H1 (cell line): ENCODE results near the gene ABHD12. TPM values are rescaled to one million over a fixed set of nuclear protein-coding genes. Genes with fewer than 3 reads are reported as not detected.

Experiments used
- CTCF ChIA-PET: fragments of 300-600 bp; sonication (Branson Sonifier 250); formaldehyde crosslinking; loops from one replicate; lab custom pipeline; 2021; ENCODE audit not compliant: partially characterized antibody; lab: Charles Lee
- POLR2A ChIA-PET: fragments of 300-600 bp; sonication (Branson Sonifier 250); formaldehyde crosslinking; loops from one replicate; lab custom pipeline; 2021; ENCODE audit warnings: inconsistent platforms; ENCODE audit not compliant: partially characterized antibody; lab: Charles Lee
- DNase-seq, 2 experiments: peaks; one replicate each; pipeline versions ENCODE4 v3.0.0 to v3.0.0-alpha.2; 2010 to 2022; ENCODE audit warnings: low spot score in 2 of 2, low read depth in 1 of 2, mixed read lengths in 1 of 2
- FAIRE-seq: peaks from 2 replicates; lab custom pipeline; 2011; peaks lifted over from hg19 to GRCh38; lab: Jason Lieb, UNC
- H2AFZ ChIP-seq: 2 replicates; pipeline ENCODE4 v1.8.1; 2012; ENCODE audit warnings: low read length, inconsistent platforms
- H2AK5ac ChIP-seq: 2 replicates; pipeline ENCODE4 v1.6.1; 2013; ENCODE audit warnings: low read depth, low read length
- H2BK120ac ChIP-seq: replicated peaks from 2 replicates; pipeline ENCODE3; 2013; ENCODE audit warnings: low read depth, low read length, inconsistent platforms
- H2BK12ac ChIP-seq: 2 replicates; pipeline ENCODE4 v1.6.1; 2013; ENCODE audit warnings: low read depth, low read length
- H2BK15ac ChIP-seq: 2 replicates; pipeline ENCODE4 v1.6.1; 2013; ENCODE audit warnings: low read length
- H2BK20ac ChIP-seq: 2 replicates; pipeline ENCODE4 v1.6.1; 2013; ENCODE audit warnings: low read length
- H2BK5ac ChIP-seq: 2 replicates; pipeline ENCODE4 v1.6.1; 2013; ENCODE audit warnings: low read depth, low read length
- H3K14ac ChIP-seq: 2 replicates; pipeline ENCODE4 v1.6.1; 2013; ENCODE audit warnings: inconsistent platforms; ENCODE audit not compliant: insufficient read length
- H3K18ac ChIP-seq: 2 replicates; pipeline ENCODE4 v1.6.1; 2013; ENCODE audit warnings: low read length; ENCODE audit errors: extremely low read depth
- H3K23ac ChIP-seq: 2 replicates; pipeline ENCODE4 v1.6.1; 2013; ENCODE audit warnings: inconsistent platforms; ENCODE audit not compliant: insufficient read length
- H3K23me2 ChIP-seq: 2 replicates; pipeline ENCODE4 v1.6.1; 2013; ENCODE audit warnings: low read depth, low read length
- H3K27ac ChIP-seq: 2 replicates; pipeline ENCODE4 v1.6.1; 2011; ENCODE audit warnings: low read depth, low read length, inconsistent platforms
- H3K27me3 ChIP-seq, 4 experiments: replicated peaks in 1 of 4; 1 replicate in 1 of 4; 2 replicates in 3 of 4; pipeline versions ENCODE4 v1.6.1 to v1.8.1; 2011 to 2013; ENCODE audit warnings: low read length in 3 of 4, mild to moderate bottlenecking in 3 of 4, inconsistent platforms in 2 of 4, mixed read lengths in 2 of 4, moderate library complexity in 1 of 4; ENCODE audit not compliant: control insufficient read depth in 3 of 4, insufficient read depth in 3 of 4; ENCODE audit errors: extremely low read depth in 1 of 4
- H3K36me3 ChIP-seq, 4 experiments: 2 replicates each; pipeline versions ENCODE4 v1.6.1 to v1.8.1; 2011 to 2013; ENCODE audit warnings: mild to moderate bottlenecking in 4 of 4, low read length in 3 of 4, moderate library complexity in 2 of 4, control low read depth in 1 of 4, inconsistent platforms in 1 of 4; ENCODE audit not compliant: insufficient read depth in 4 of 4, control insufficient read depth in 2 of 4
- H3K4ac ChIP-seq: replicated peaks from 2 replicates; pipeline ENCODE3; 2013; ENCODE audit warnings: low read length, low read depth, mixed read lengths, inconsistent platforms; ENCODE audit not compliant: insufficient read length
- H3K4me1 ChIP-seq, 4 experiments: replicated peaks in 1 of 4; 1 replicate in 1 of 4; 2 replicates in 3 of 4; pipeline versions ENCODE4 v1.6.1 to v1.8.1; 2011 to 2013; ENCODE audit warnings: low read length in 3 of 4, inconsistent platforms in 2 of 4, mixed read lengths in 1 of 4; ENCODE audit not compliant: insufficient read depth in 4 of 4, control insufficient read depth in 3 of 4
- H3K4me2 ChIP-seq, 2 experiments: 2 replicates each; pipeline versions ENCODE4 v1.6.1 to v1.8.1; 2011 to 2013; ENCODE audit warnings: low read depth in 2 of 2, low read length in 2 of 2, control low read depth in 1 of 2, inconsistent platforms in 1 of 2, mild to moderate bottlenecking in 1 of 2; ENCODE audit not compliant: insufficient read depth in 1 of 2
- H3K4me3 ChIP-seq, 4 experiments: fragments of 200-600, 300-600 bp in 1 of 4; sonication (generic), shearing (Covaris generic), sonication (Bioruptor Twin) in 1 of 4; 2 replicates each; pipeline versions ENCODE4 v1.5.1 to v1.8.1; 2011 to 2016; ENCODE audit warnings: low read length in 4 of 4, low read depth in 3 of 4, control low read depth in 2 of 4, inconsistent platforms in 2 of 4, mild to moderate bottlenecking in 2 of 4, mixed read lengths in 1 of 4, moderate library complexity in 1 of 4; ENCODE audit not compliant: insufficient read depth in 2 of 4; ENCODE audit errors: extremely low read depth in 1 of 4
- H3K56ac ChIP-seq: replicated peaks from 2 replicates; pipeline ENCODE3; 2013; ENCODE audit warnings: low read depth, mild to moderate bottlenecking, mixed read lengths, low read length, inconsistent platforms; ENCODE audit not compliant: insufficient read length
- H3K79me1 ChIP-seq: 2 replicates; pipeline ENCODE4 v1.6.1; 2013; ENCODE audit warnings: low read depth, low read length, control low read depth
- H3K79me2 ChIP-seq, 2 experiments: 2 replicates each; pipeline versions ENCODE4 v1.6.1 to v1.8.1; 2012 to 2013; ENCODE audit warnings: low read length in 2 of 2, mild to moderate bottlenecking in 2 of 2, inconsistent platforms in 1 of 2; ENCODE audit not compliant: insufficient read depth in 2 of 2, control insufficient read depth in 1 of 2
- H3K9ac ChIP-seq, 4 experiments: replicated peaks in 1 of 4; 1 replicate in 1 of 4; 2 replicates in 3 of 4; pipeline versions ENCODE4 v1.6.1 to v1.8.1; 2011 to 2013; ENCODE audit warnings: low read depth in 3 of 4, low read length in 3 of 4, control low read depth in 2 of 4, mild to moderate bottlenecking in 2 of 4, moderate library complexity in 2 of 4, inconsistent platforms in 1 of 4; ENCODE audit errors: extremely low read depth in 1 of 4
- H3K9me3 ChIP-seq, 2 experiments: 2 replicates each; pipeline versions ENCODE4 v1.6.1 to v1.8.1; 2012 to 2013; ENCODE audit warnings: mild to moderate bottlenecking in 2 of 2, moderate library complexity in 2 of 2, control low read depth in 1 of 2, inconsistent platforms in 1 of 2, low read depth in 1 of 2, low read length in 1 of 2, mixed read lengths in 1 of 2; ENCODE audit not compliant: insufficient read depth in 2 of 2
- H4K20me1 ChIP-seq, 2 experiments: replicated peaks in 1 of 2; 2 replicates each; pipeline versions ENCODE3 to v1.8.1; 2011 to 2013; ENCODE audit warnings: inconsistent platforms in 2 of 2, low read length in 2 of 2, mild to moderate bottlenecking in 1 of 2; ENCODE audit not compliant: insufficient read depth in 2 of 2, control insufficient read depth in 1 of 2
- H4K5ac ChIP-seq: 2 replicates; pipeline ENCODE4 v1.6.1; 2013; ENCODE audit warnings: low read length, low read depth, mixed read lengths, inconsistent platforms; ENCODE audit not compliant: insufficient read length
- H4K8ac ChIP-seq: 2 replicates; pipeline ENCODE4 v1.8.0; 2013; ENCODE audit warnings: mild to moderate bottlenecking, moderate library complexity, low read length, inconsistent platforms; ENCODE audit not compliant: insufficient read depth; ENCODE audit errors: extremely low read depth
- H4K91ac ChIP-seq: replicated peaks from 2 replicates; pipeline ENCODE3; 2013; ENCODE audit warnings: low read length, mixed read lengths, inconsistent platforms; ENCODE audit not compliant: insufficient read length
- WGBS, 2 experiments: shearing (Covaris generic) in 1 of 2; methylation state at CpG; one replicate each; pipeline versions ENCODE4 v1.1.6 to v1.1.7; 2013 to 2015; ENCODE audit warnings: low lambda C conversion rate in 2 of 2, mixed read lengths in 2 of 2, inconsistent platforms in 1 of 2, low coverage in 1 of 2, missing lambda C conversion rate in 1 of 2; ENCODE audit not compliant: insufficient replicate concordance in 2 of 2, insufficient coverage in 1 of 2, insufficient read length in 1 of 2; ENCODE audit errors: extremely low coverage in 1 of 2, missing lambda C conversion rate in 1 of 2; 5-methylcytosine and 5-hydroxymethylcytosine counted together
- polyA plus RNA-seq, 7 experiments: library from polyadenylated mRNA; depleted of rRNA in 3 of 7; stranded (reverse) in 5 of 7; unstranded in 2 of 7; fragments of >200 nt in 5 of 7; fragments of 200-250 nt in 2 of 7; gene quantifications; 1 replicate in 5 of 7; 2 replicates in 1 of 7; 4 replicates in 1 of 7; pipeline versions ENCODE4 v1.2.1 to v1.2.3, GENCODE V29; 2011 to 2013; ENCODE audit warnings: missing spikeins in 2 of 7, mixed read lengths in 2 of 7
- total RNA-seq: library from RNA; stranded (reverse); fragmentation: NEBNext Ultra II Directional; extraction: Animal tissue kit (Norgen Biotek cat#: 25700); gene quantifications from 2 replicates; pipeline ENCODE4 v1.2.1, GENCODE V29; 2021

The ABHD12 gene
- total and polyA plus RNA-seq, 2 of the 8 experiments (the other 6 are each of a cell fraction or from before 2014, with no cell fraction given): 31.3 to 59.5 TPM

DNA sequence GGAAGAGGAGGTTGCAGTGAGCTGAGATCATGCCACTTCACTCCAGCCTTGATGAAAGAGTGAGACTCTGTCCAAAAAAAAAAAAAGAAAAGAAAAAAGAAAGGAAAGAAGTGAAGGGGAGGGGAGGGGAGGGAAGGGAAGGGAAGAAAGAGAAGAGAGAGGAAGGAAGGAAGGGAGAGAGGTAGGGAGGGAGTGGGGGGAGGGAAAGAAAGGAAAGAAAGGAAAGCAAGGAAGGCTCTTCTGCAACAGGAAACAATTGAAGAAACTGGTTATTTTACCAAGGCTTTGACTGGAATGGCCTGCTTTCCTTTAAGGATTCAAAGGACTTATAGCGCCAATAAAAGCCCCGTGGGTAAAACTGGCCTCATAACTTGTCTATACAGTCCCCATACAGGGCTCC is 64.6 kb downstream of the ABHD12 start:
- ChIA-PET CTCF (no interaction called here), POLR2A (interaction anchor here (0.6 kb wide), 1 partner anchor 81 kb away, joined by 3 read pairs; no protein-coding TSS in a partner anchor)
- Histone ChIP-seq H3K27ac (no peak overlapping the region), H2AK5ac (no peak overlapping the region), H3K9ac (no peak overlapping the region), H3K18ac (no peak overlapping the region), H4K5ac (no peak overlapping the region), H4K91ac (no peak overlapping the region), H2AFZ (no peak overlapping the region), H4K20me1 (peaks cover 0 to 11% of the 10 kb centered on the region in 2 experiments), H3K36me3 (peaks cover 0 to 12% (median 4%) of the 10 kb centered on the region in 4 experiments; a peak in 3 of 8 replicates), H3K79me2 (peaks cover 0 to 39% of the 10 kb centered on the region in 2 experiments; a peak in 3 of 4 replicates), H3K4me3 (no peak overlapping the region), H3K79me1 (peaks cover 23% of the 10 kb centered on the region), H3K4me2 (no peak overlapping the region), H3K4ac (no peak overlapping the region), H2BK5ac (no peak overlapping the region), H4K8ac (no peak overlapping the region), H3K23me2 (no peaks in the 10 kb centered on the region; the same call in 1 of the 2 replicates), H3K14ac (no peak overlapping the region), H2BK120ac (no peak overlapping the region), H3K27me3 (no peaks in the 10 kb centered on the region), H2BK20ac (no peak overlapping the region), H3K23ac (no peak overlapping the region), H3K9me3 (peaks cover 0 to 14% of the 10 kb centered on the region in 2 experiments; a peak in 2 of 4 replicates), H3K4me1 (peaks cover 4 to 9% (median 5%) of the 10 kb centered on the region in 4 experiments), H2BK12ac (no peak overlapping the region), H2BK15ac (no peak overlapping the region), H3K56ac (no peak overlapping the region)
- no peak for FAIRE-seq
- WGBS, 2 experiments: 97% methylated on average over 2 of the region's 2 CpGs; no CpG with 5 or more reads in 1 of the 2 experiments
- peak in 1 of 2 experiments; percentile 17 for DNase-seq
